Vagina (tissue), 2 donors: ENCODE data around the gene TTC17. TPM values are rescaled to one million over a fixed set of nuclear protein-coding genes. Genes with fewer than 3 reads are reported as not detected.

Experiments
- DNase-seq, 2 donors: peaks; one replicate each; pipeline ENCODE4 v3.0.0-alpha.2; 2017; ENCODE audit errors: extremely low spot score in 2 of 2
- H3K27ac ChIP-seq: fragments of 200-600 bp; sonication (generic); one replicate; pipeline ENCODE4 v1.5.1; 2019
- H3K27me3 ChIP-seq: fragments of 200-600 bp; sonication (generic); one replicate; pipeline ENCODE4 v1.5.1; 2019
- H3K36me3 ChIP-seq, 2 donors: fragments of 200-600 bp; sonication (generic); one replicate each; pipeline ENCODE4 v1.5.1; 2017 to 2019
- H3K4me1 ChIP-seq: fragments of 200-600 bp; sonication (generic); one replicate; pipeline ENCODE4 v1.5.1; 2019
- H3K4me3 ChIP-seq, 2 donors: fragments of 200-600 bp; sonication (generic); 1 replicate in 1 of 2; 2 replicates in 1 of 2; pipeline ENCODE4 v1.5.1; 2016 to 2019
- H3K9me3 ChIP-seq: fragments of 200-600 bp; sonication (generic); one replicate; pipeline ENCODE4 v1.5.1; 2019
- POLR2A ChIP-seq, 2 donors: fragments of 450-650 bp; IDR thresholded peaks; one replicate each; pipeline ENCODE4 v1.6.1; 2017; ENCODE audit warnings: antibody characterized with exemption in 2 of 2, mild to moderate bottlenecking in 2 of 2, moderate library complexity in 2 of 2
- POLR2AphosphoS5 ChIP-seq, 2 donors: sonication (generic); formaldehyde crosslinking; IDR thresholded peaks; one replicate each; pipeline ENCODE4 v1.9.0; 2017; ENCODE audit warnings: antibody characterized with exemption in 2 of 2, mild to moderate bottlenecking in 2 of 2, low read depth in 1 of 2; ENCODE audit not compliant: insufficient read depth in 1 of 2
- intact Hi-C: fragments of 100-400 bp; cut with DNase I; formaldehyde crosslinking; loops from one replicate; pipeline ENCODE4 v1.15.1; 2023
- total RNA-seq: library from RNA; depleted of rRNA; stranded (reverse); fragments of >200 nt; gene quantifications from one replicate; pipeline ENCODE4 v1.2.3, GENCODE V29; 2016
- TF ChIP-seq, protein P1 (sequence below), 3 experiments: fragments of 450-650 bp in 2 of 3; fragments of 200-600 bp in 1 of 3; sonication (generic) in 1 of 3; IDR thresholded peaks; one replicate each; pipeline ENCODE4 v1.5.1; 2017 to 2019; ENCODE audit warnings: antibody characterized with exemption in 3 of 3, mild to moderate bottlenecking in 2 of 3, moderate library complexity in 2 of 3

The TTC17 gene
- total RNA-seq, 1 donor from 2014 or later, result 89.9 TPM

DNA sequence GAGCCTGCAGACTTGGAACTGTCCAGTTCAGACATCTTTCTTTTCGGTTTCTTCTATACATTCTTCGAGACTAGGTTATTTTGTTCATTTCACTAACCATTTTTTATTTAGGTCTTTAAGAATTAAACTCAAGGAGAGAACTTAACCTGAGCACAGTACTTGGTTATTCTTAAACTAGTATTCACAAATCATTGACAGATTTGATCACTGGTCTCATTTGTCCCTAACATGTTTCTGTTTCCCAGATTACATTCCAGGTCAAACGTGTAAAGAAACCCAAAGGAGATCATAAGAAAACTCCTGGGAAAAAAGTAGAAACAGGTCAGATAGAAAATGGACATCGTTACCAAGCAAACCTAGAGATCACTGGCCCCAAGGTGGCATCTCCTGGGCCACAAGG, 85.1 kb downstream of the TTC17 start:
- TF ChIP-seq, protein P1, sequence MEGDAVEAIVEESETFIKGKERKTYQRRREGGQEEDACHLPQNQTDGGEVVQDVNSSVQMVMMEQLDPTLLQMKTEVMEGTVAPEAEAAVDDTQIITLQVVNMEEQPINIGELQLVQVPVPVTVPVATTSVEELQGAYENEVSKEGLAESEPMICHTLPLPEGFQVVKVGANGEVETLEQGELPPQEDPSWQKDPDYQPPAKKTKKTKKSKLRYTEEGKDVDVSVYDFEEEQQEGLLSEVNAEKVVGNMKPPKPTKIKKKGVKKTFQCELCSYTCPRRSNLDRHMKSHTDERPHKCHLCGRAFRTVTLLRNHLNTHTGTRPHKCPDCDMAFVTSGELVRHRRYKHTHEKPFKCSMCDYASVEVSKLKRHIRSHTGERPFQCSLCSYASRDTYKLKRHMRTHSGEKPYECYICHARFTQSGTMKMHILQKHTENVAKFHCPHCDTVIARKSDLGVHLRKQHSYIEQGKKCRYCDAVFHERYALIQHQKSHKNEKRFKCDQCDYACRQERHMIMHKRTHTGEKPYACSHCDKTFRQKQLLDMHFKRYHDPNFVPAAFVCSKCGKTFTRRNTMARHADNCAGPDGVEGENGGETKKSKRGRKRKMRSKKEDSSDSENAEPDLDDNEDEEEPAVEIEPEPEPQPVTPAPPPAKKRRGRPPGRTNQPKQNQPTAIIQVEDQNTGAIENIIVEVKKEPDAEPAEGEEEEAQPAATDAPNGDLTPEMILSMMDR (IDR thresholded peaks at IDR 0.05), result no peak
- TF ChIP-seq POLR2AphosphoS5 (IDR thresholded peaks at IDR 0.05; ENCODE audit: insufficient read depth in 1 of 2, low read depth in 1 of 2), result no peak
- TF ChIP-seq POLR2A (IDR thresholded peaks at IDR 0.05), result no peak
- DNase-seq, result no peak
- H3K27ac ChIP-seq, result no peak overlapping the region
- H3K9me3 ChIP-seq, result no peaks in the 10 kb centered on the region
- no peaks in the 10 kb centered on the region for H3K27me3 ChIP-seq
- H3K4me1 ChIP-seq, result no peaks in the 10 kb centered on the region
- no peak overlapping the region for H3K4me3 ChIP-seq
- H3K36me3 ChIP-seq, result peaks cover 0 to 70% of the 10 kb centered on the region in 2 donors
- intact Hi-C loops, result no loop called here

DNA sequence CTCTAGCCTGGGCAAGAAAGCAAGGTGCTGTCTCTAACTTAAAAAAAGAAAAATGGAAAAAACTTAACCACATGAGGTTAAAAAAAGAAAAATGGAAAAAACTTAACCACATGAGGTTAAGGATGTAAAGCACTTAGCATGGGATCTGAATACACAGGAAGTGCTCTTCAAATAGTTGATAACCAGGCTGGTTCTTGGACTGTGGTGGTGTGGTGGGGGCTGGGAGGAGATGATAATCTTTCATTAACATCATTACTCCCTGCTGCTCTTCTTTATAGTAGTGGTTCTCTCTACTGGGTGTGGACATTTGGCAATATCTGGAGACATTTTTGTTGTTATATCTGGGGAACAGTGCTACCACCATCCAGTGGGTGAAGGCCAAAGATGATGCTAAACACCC, 88.4 kb downstream of the TTC17 start:
- intact Hi-C loops, result no loop called here
- H3K36me3 ChIP-seq, result peaks cover 0 to 87% of the 10 kb centered on the region in 2 donors
- no peaks in the 10 kb centered on the region for H3K9me3 ChIP-seq
- no peak overlapping the region for H3K4me3 ChIP-seq
- no peaks in the 10 kb centered on the region for H3K4me1 ChIP-seq
- H3K27me3 ChIP-seq, result no peaks in the 10 kb centered on the region
- no peak for TF ChIP-seq POLR2AphosphoS5 (IDR thresholded peaks at IDR 0.05; ENCODE audit: insufficient read depth in 1 of 2, low read depth in 1 of 2)
- no peak overlapping the region for H3K27ac ChIP-seq
- DNase-seq, result no peak

DNA sequence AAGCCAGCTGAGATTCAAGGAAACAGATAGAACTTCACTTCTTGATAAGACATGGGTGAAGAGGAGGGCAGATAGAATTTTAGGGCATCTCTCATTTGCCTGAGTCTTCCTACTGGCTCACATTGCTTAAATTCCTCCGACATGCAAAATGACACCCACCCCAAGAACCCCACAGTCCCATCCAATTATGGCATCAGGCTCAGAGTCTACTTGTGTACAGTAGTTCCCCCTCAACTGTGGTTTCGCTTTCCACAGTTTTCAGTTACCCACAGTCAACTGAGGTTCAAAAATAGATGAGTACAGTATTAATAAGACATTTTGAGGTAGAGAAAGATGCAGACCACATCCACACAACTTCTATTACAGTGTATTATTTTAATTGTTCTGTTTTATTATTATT, 99.8 kb downstream of the TTC17 start:
- H3K4me3 ChIP-seq, result no peak overlapping the region
- intact Hi-C loops, result no loop called here
- no peaks in the 10 kb centered on the region for H3K27me3 ChIP-seq
- H3K36me3 ChIP-seq, result peaks cover 0 to 59% of the 10 kb centered on the region in 2 donors
- no peak for TF ChIP-seq POLR2A (IDR thresholded peaks at IDR 0.05)
- TF ChIP-seq, protein P1 (IDR thresholded peaks at IDR 0.05), result no peak
- TF ChIP-seq POLR2AphosphoS5 (IDR thresholded peaks at IDR 0.05; ENCODE audit: insufficient read depth in 1 of 2, low read depth in 1 of 2), result no peak
- H3K27ac ChIP-seq, result no peak overlapping the region
- no peak for DNase-seq
- H3K9me3 ChIP-seq, result no peaks in the 10 kb centered on the region
- no peaks in the 10 kb centered on the region for H3K4me1 ChIP-seq

DNA sequence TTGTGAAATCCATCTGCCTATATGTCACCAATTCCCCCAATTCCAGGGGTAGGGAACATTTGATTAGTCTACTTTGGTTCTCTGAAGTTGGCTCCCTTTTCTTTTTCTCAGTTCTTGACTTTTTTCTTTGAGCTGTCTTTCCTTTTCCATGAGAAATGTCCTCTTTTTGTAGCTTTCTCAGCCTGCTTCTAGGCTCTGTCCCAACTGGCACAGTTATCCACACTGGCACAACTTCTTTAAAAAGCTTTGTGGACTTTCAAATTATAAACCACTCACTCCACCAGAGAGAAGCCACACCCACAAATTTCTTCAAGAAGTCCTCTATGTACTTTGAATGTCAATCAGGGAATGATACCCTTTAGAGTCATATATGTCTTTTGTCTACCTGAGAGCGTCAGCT, 100.5 kb downstream of the TTC17 start:
- peaks cover 0 to 59% of the 10 kb centered on the region in 2 donors for H3K36me3 ChIP-seq
- TF ChIP-seq, protein P1 (IDR thresholded peaks at IDR 0.05), result no peak
- no peak for TF ChIP-seq POLR2A (IDR thresholded peaks at IDR 0.05)
- no peak for TF ChIP-seq POLR2AphosphoS5 (IDR thresholded peaks at IDR 0.05; ENCODE audit: insufficient read depth in 1 of 2, low read depth in 1 of 2)
- no peak for DNase-seq

DNA sequence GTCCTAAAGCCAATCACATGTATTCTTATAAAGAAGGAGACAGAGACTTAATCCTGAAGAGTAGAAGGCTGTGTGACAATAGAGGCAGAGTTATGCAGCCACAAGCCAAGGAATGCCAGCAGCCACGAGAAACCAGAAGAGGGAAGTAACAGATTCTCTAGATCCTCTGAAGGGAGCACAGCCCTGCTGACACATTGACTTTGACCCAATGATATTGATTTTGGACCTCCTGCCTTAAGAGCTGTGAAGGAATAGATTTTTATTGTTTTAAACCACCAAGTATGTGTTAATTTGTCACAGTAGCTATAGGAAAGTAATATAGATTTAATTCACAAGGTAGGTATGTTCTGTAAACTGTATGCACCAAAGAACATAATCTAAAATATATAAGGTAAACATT, 103.6 kb downstream of the TTC17 start:
- Histone ChIP-seq H3K27ac (no peak overlapping the region), H3K4me3 (no peak overlapping the region), H3K4me1 (no peaks in the 10 kb centered on the region), H3K9me3 (no peaks in the 10 kb centered on the region), H3K36me3 (peaks cover 0 to 64% of the 10 kb centered on the region in 2 donors), H3K27me3 (no peaks in the 10 kb centered on the region)
- DNase-seq, result no peak
- TF ChIP-seq POLR2A (IDR thresholded peaks at IDR 0.05) (no peak), POLR2AphosphoS5 (IDR thresholded peaks at IDR 0.05; ENCODE audit: insufficient read depth in 1 of 2, low read depth in 1 of 2) (no peak)
- TF ChIP-seq, protein P1 (IDR thresholded peaks at IDR 0.05), result no peak
- intact Hi-C loops, result loop anchor here (5.0 kb wide), 1 partner anchor 70 kb away; no protein-coding TSS in a partner anchor

More for the DNA sequence above, 100.5 kb downstream of the TTC17 start:
- intact Hi-C loops, result no loop called here
- no peak overlapping the region for H3K4me3 ChIP-seq
- H3K9me3 ChIP-seq, result no peaks in the 10 kb centered on the region
- no peaks in the 10 kb centered on the region for H3K4me1 ChIP-seq
- H3K27me3 ChIP-seq, result no peaks in the 10 kb centered on the region
- no peak overlapping the region for H3K27ac ChIP-seq
